Measurements from ENCODE around the gene PLP1. TPM values are rescaled to one million over a fixed set of nuclear protein-coding genes. Genes with fewer than 3 reads are reported as not detected.
"Not testable (repeated sequence)": the region's sequence is repeated elsewhere in the genome, so short reads cannot be mapped to it uniquely, and the experiment has no call there.

PLP1 gene
- total and polyA plus RNA-seq, 7 donors: 1.6 to 112 (median 32.7) TPM

DNA sequence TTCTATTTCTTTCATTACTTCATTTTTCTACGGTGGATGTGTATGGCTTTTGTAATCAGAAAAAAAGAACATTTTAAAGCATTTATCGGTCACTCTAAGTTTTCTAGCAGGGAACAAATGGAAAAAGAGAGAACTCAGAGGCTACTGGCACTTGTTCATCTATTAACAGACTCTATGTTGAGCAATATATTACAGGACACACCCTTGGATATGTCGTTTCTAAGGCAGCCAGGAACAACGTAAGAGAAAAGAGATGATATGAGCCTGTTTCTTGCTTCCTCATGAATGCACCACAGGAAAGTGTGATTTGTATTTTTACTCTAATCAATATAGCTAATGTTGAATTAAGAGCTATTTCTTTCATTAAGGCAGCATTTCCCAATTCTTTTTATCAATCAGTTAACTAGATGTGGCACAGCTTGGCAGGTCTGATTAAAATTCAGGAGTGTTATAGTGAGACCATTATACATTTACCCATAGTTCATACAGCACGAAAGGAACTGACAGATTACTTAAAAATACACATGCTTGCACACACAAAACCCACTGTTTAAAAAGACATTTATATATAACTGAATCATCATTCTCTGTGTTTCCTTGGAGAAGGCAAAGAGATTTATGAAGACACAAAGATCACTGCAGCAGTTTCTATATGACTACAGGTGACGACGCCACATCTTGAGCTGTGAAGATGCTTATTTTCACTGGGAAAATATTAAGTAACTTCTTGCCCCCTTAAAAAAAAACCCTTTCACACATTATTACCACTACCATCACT lies 42.4 kb downstream of the PLP1 start:
- Histone ChIP-seq H3K4me3 (no peak overlapping the region), H3K27me3 (no peaks in the 10 kb centered on the region), H3K4me1 (no peaks in the 10 kb centered on the region), H3K27ac (peak overlapping the region in 2 of 4 donors; percentile 22 to 23), H3K9me3 (no peaks in the 10 kb centered on the region), H3K36me3 (no peaks in the 10 kb centered on the region)
- no peak for DNase-seq
- no peak for TF ChIP-seq POLR2AphosphoS5 (IDR thresholded peaks at IDR 0.05)
- TF ChIP-seq, protein P1, sequence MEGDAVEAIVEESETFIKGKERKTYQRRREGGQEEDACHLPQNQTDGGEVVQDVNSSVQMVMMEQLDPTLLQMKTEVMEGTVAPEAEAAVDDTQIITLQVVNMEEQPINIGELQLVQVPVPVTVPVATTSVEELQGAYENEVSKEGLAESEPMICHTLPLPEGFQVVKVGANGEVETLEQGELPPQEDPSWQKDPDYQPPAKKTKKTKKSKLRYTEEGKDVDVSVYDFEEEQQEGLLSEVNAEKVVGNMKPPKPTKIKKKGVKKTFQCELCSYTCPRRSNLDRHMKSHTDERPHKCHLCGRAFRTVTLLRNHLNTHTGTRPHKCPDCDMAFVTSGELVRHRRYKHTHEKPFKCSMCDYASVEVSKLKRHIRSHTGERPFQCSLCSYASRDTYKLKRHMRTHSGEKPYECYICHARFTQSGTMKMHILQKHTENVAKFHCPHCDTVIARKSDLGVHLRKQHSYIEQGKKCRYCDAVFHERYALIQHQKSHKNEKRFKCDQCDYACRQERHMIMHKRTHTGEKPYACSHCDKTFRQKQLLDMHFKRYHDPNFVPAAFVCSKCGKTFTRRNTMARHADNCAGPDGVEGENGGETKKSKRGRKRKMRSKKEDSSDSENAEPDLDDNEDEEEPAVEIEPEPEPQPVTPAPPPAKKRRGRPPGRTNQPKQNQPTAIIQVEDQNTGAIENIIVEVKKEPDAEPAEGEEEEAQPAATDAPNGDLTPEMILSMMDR (IDR thresholded peaks at IDR 0.05): no peak
- TF ChIP-seq EP300 (IDR thresholded peaks at IDR 0.05): no peak
- TF ChIP-seq POLR2A (IDR thresholded peaks at IDR 0.05): no peak
- intact Hi-C loops (cut with DNase I): loop anchor here (1.0 to 5.0 kb wide), 2 partner anchors 107 to 130 kb away; partner anchors contain the start of gene TMEM31
- WGBS, 2 donors: 27 to 59% methylated on average over 7 of the region's 7 CpGs

DNA sequence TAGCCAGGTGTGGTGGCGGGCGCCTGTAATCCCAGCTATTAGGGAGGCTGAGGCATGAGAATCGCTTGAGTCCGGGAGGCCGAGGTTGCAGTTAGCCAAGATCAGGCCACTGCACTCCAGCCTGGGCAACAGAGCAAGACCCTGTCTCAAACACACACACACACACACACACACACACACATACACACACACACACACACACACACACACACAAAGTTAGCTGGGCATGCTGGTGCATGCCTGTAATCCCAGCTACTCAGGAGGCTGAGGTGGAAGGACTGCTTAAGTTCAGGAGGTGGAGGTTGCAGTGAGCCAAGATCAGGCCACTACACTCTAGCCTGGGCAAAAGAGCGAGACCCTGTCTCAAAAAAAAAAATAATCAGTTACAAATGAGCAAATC lies 44.2 kb downstream of the PLP1 start:
- H3K27ac ChIP-seq; H3K27me3 ChIP-seq; DNase-seq; H3K9me3 ChIP-seq; H3K4me1 ChIP-seq; intact Hi-C loops (cut with DNase I); H3K36me3 ChIP-seq; H3K4me3 ChIP-seq: not testable (repeated sequence)
- WGBS, 2 donors: 96 to 97% methylated on average over 6 of the region's 6 CpGs

DNA sequence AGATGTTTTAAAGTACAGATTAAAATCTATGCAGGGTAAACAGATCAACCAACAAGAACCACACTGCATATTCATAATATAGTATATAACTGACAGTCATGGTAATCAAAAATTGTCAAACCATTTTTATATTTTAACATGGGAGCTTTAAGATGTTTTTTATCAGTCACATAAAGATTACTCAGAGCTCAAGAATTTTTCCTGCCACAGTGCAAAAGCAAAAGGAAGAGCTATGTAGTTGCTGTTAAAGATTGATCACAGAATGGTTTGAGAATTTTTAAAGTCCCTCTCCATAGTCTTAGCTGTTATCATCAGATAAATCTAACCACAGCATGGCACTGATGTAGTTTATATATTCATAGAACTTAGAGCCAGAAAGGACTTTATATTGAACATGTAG lies 47.0 kb downstream of the PLP1 start:
- H3K9me3 ChIP-seq: no peaks in the 10 kb centered on the region
- peaks cover 0 to 6% (median under 1%) of the 10 kb centered on the region in 4 donors for H3K4me1 ChIP-seq
- H3K36me3 ChIP-seq: no peaks in the 10 kb centered on the region
- no peaks in the 10 kb centered on the region for H3K27me3 ChIP-seq
- intact Hi-C loops (cut with DNase I): no loop called here
- peak overlapping the region in 1 of 4 donors; percentile 11 for H3K27ac ChIP-seq
- no peak overlapping the region for H3K4me3 ChIP-seq
- TF ChIP-seq POLR2AphosphoS5 (IDR thresholded peaks at IDR 0.05) (no peak), POLR2A (IDR thresholded peaks at IDR 0.05) (no peak), EP300 (IDR thresholded peaks at IDR 0.05) (no peak)
- TF ChIP-seq, protein P1 (IDR thresholded peaks at IDR 0.05): no peak
- no peak for DNase-seq

DNA sequence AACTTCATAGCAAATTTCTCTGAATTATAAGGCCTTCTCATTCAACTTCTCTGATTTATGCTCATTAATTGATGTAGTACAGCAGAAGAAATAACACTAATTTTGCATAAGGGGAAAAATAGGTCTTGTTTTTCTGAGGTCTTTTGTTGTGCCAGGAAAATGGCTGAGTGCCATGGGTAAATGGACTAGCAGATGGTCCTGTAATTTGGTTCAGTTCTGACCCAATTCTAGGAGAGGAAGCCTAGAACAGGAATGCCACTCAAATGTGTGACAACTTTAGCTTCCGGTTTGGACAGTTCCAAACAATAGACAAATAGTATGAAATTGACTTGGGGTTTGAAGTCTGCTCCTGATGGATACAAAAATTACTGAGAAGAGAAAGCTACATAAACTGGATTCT lies 49.2 kb downstream of the PLP1 start:
- Histone ChIP-seq H3K4me3 (no peak overlapping the region), H3K9me3 (no peaks in the 10 kb centered on the region), H3K27ac (no peak overlapping the region), H3K4me1 (peaks cover 0 to 24% (median 4%) of the 10 kb centered on the region in 4 donors), H3K36me3 (no peaks in the 10 kb centered on the region), H3K27me3 (no peaks in the 10 kb centered on the region)
- DNase-seq: no peak
- TF ChIP-seq, protein P1 (IDR thresholded peaks at IDR 0.05): no peak
- TF ChIP-seq POLR2AphosphoS5 (IDR thresholded peaks at IDR 0.05): no peak
- TF ChIP-seq POLR2A (IDR thresholded peaks at IDR 0.05): no peak
- TF ChIP-seq EP300 (IDR thresholded peaks at IDR 0.05): no peak
- WGBS, 2 donors: 89 to 91% methylated on average over 1 of the region's 1 CpG
- intact Hi-C loops (cut with DNase I): no loop called here

DNA sequence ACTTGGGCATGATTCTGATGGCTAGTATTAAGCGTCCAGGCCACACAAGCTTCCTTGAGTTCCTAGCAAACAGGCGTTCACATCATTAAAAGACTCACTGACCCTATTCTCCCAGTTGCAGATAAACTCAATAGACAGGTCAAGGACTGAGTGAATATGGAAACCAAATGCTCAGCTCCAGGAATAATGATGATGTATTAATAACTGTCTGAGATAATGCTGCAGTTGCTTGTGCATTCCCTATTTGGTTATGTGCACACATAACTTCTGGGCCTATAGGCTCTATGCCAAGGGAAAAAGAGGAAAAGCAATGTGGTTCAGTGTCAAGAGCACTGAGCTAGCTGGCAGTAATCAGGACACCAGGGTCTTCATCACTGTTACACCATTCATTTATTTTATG lies 51.9 kb downstream of the PLP1 start:
- peak overlapping the region; percentile 61 to 84 (median 72) for H3K27ac ChIP-seq
- H3K27me3 ChIP-seq: peaks cover 0 to 3% (median 0%) of the 10 kb centered on the region in 3 donors
- no peak overlapping the region for H3K4me3 ChIP-seq
- H3K4me1 ChIP-seq: peaks cover 0 to 29% (median 4%) of the 10 kb centered on the region in 4 donors
- no peak for DNase-seq
- TF ChIP-seq, protein P1 (IDR thresholded peaks at IDR 0.05): no peak
- TF ChIP-seq POLR2A (IDR thresholded peaks at IDR 0.05): no peak
- TF ChIP-seq EP300 (IDR thresholded peaks at IDR 0.05): no peak
- peak in 1 of 4 donors; percentile 35 for TF ChIP-seq POLR2AphosphoS5 (IDR thresholded peaks at IDR 0.05)
- intact Hi-C loops (cut with DNase I): no loop called here
- H3K36me3 ChIP-seq: no peaks in the 10 kb centered on the region
- WGBS, 2 donors: 81 to 84% methylated on average over 2 of the region's 2 CpGs
- H3K9me3 ChIP-seq: no peaks in the 10 kb centered on the region
